Breast epithelium (tissue), 3 donors: ENCODE results near the gene FASN.

Experiments used
- POLR2A ChIP-seq: fragments of 450-650 bp; IDR thresholded peaks from one replicate; pipeline ENCODE4 v1.6.1; 2016; ENCODE audit warnings: antibody characterized with exemption, mild to moderate bottlenecking, moderate library complexity
- TF ChIP-seq, protein P1 (sequence below), 3 donors: fragments of 450-650 bp; IDR thresholded peaks; one replicate each; pipeline ENCODE4 v1.5.1; 2016 to 2017; ENCODE audit warnings: antibody characterized with exemption in 3 of 3, mild to moderate bottlenecking in 3 of 3, moderate library complexity in 3 of 3

DNA sequence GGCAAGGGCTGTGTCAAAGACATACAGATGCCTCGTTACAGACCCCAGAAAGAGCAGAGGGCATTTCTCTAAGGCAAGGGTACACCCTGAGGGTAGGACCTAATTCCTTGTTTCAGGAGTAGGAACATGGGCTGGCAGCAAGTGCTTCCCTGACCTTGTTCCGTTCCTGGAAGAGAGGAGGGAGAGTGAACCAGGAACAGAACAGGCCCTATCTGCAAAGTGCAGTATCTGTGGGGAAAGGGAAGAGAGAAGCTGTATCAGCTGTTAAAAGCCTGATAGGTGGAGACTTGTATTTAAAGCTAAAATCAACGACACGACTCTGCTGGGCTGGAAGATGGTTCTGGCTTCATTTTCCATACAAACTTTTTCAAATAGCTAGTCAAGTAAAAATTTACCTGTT lies 26.1 kb upstream of the FASN start:
- TF ChIP-seq, protein P1, sequence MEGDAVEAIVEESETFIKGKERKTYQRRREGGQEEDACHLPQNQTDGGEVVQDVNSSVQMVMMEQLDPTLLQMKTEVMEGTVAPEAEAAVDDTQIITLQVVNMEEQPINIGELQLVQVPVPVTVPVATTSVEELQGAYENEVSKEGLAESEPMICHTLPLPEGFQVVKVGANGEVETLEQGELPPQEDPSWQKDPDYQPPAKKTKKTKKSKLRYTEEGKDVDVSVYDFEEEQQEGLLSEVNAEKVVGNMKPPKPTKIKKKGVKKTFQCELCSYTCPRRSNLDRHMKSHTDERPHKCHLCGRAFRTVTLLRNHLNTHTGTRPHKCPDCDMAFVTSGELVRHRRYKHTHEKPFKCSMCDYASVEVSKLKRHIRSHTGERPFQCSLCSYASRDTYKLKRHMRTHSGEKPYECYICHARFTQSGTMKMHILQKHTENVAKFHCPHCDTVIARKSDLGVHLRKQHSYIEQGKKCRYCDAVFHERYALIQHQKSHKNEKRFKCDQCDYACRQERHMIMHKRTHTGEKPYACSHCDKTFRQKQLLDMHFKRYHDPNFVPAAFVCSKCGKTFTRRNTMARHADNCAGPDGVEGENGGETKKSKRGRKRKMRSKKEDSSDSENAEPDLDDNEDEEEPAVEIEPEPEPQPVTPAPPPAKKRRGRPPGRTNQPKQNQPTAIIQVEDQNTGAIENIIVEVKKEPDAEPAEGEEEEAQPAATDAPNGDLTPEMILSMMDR (IDR thresholded peaks at IDR 0.05), result no peak
- TF ChIP-seq POLR2A, result no peak
